SW 1271 (cell line): ENCODE results near the gene FAM240A.

ENCODE experiments used
- DNase-seq, 2 experiments: peaks; one replicate each; lab custom pipeline; 2025; lab: John Stamatoyannopoulos, UW

Gene FAM240A

GRCh38 chr3:46675426-46675825, 63.1 kb downstream of the FAM240A start:
- DNase-seq, result no peak
